Activated CD8-positive, alpha-beta memory T cell treated with anti-CD3 and anti-CD28 coated beads, Interleukin-2, amount 10 ng/mL, durations not matched to agents 7 days and 5 days (primary cell): ENCODE measurements around the gene STEAP3. TPM values are rescaled to one million over a fixed set of nuclear protein-coding genes. Genes with fewer than 3 reads are reported as not detected.

ENCODE experiments used
- ATAC-seq: fragments of 150-1000 bp; cut with Tn5 transposase; one replicate; pipeline ENCODE4 v1.10.0; 2021; ENCODE audit warnings: moderate library complexity
- CTCF ChIA-PET: fragments of 350-600 bp; sonication (Branson Sonifier 250); formaldehyde crosslinking; loops from one replicate; lab custom pipeline; 2021; ENCODE audit warnings: antibody characterized with exemption; lab: Charles Lee
- DNase-seq: peaks from one replicate; pipeline ENCODE4 v3.0.0-alpha.2; 2020
- H3K27ac Mint-ChIP-seq: one replicate; pipeline ENCODE4 v1.8.0; 2021; ENCODE audit warnings: mild to moderate bottlenecking, mixed read lengths
- H3K27me3 Mint-ChIP-seq: one replicate; pipeline ENCODE4 v1.8.0; 2021; ENCODE audit warnings: mixed read lengths
- H3K36me3 Mint-ChIP-seq: one replicate; pipeline ENCODE4 v1.8.0; 2021; ENCODE audit warnings: mild to moderate bottlenecking, mixed read lengths
- H3K4me1 Mint-ChIP-seq: one replicate; pipeline ENCODE4 v1.8.0; 2021; ENCODE audit warnings: mixed read lengths
- H3K4me3 Mint-ChIP-seq: one replicate; pipeline ENCODE4 v1.8.0; 2021; ENCODE audit warnings: mild to moderate bottlenecking, moderate library complexity, mixed read lengths
- H3K9me3 Mint-ChIP-seq: one replicate; pipeline ENCODE4 v1.8.0; 2022; ENCODE audit warnings: low read depth, mixed read lengths
- total RNA-seq, 2 experiments: library from RNA; stranded (reverse); gene quantifications; one replicate each; pipeline ENCODE4 v1.2.3, GENCODE V29; 2021

The STEAP3 gene, protein sequence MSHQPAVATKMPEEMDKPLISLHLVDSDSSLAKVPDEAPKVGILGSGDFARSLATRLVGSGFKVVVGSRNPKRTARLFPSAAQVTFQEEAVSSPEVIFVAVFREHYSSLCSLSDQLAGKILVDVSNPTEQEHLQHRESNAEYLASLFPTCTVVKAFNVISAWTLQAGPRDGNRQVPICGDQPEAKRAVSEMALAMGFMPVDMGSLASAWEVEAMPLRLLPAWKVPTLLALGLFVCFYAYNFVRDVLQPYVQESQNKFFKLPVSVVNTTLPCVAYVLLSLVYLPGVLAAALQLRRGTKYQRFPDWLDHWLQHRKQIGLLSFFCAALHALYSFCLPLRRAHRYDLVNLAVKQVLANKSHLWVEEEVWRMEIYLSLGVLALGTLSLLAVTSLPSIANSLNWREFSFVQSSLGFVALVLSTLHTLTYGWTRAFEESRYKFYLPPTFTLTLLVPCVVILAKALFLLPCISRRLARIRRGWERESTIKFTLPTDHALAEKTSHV
- under 1 TPM; 0.15 to 0.68 TPM for total RNA-seq

DNA sequence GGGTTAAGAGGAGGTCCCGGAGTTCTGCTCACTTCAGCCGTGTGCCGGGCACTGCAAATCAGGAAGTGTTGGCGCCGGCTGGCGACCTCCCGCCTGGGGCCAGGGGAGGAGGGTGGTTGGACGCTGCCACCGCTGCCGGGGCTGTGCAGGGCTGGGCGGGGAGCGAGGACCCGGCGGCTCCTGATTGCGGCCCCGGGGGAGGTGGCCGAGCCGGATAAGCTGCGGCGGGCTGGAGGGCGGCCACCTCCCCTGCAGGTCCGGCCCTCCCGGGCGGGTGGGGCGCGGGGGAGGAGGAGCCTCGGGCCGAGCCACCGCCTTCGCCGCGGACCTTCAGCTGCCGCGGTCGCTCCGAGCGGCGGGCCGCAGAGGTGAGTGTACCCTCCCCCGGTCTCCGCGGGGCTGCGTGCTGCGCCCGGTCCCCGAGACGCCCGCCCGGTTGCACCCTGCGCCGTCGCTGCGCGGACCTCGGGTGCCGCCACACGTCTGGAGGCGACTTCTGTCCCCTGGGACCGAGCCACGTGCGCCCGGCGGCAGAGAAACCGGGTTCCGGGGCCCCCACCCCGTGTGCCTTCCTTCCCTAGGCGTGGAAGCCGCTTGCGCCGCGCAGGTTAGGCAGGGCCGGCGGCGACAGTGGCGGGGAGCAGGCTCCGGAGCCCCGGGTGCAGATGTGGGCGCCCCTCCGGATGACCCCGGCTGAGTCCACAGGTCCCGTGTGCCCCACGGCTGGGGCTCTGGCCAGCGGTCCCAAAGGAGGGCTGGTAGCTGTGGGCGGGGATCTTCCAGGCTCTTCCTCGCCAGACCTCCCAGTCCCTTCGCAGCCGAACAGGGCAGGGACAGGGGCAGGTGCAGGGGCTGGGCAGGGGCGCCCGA, at the start of gene STEAP3:
Gene STEAP3, plus strand, starts transcription at position 314 of the 870 bp plus-strand sequence. CDS start 7,179 bp downstream, outside the sequence.
- H3K4me3 Mint-ChIP-seq, result no peak within 1 kb of the TSS
- CTCF ChIA-PET, result no interaction called here
- ATAC-seq (peak; percentile 66), DNase-seq (no peak)
- peaks cover 39% of the 10 kb centered on the region for H3K27me3 Mint-ChIP-seq
- no peak within 1 kb of the TSS for H3K27ac Mint-ChIP-seq
- H3K4me1 Mint-ChIP-seq, result no peaks in the 10 kb centered on the region
- H3K36me3 Mint-ChIP-seq, result no peaks in the 10 kb centered on the region
- H3K9me3 Mint-ChIP-seq, result no peaks in the 10 kb centered on the region

DNA sequence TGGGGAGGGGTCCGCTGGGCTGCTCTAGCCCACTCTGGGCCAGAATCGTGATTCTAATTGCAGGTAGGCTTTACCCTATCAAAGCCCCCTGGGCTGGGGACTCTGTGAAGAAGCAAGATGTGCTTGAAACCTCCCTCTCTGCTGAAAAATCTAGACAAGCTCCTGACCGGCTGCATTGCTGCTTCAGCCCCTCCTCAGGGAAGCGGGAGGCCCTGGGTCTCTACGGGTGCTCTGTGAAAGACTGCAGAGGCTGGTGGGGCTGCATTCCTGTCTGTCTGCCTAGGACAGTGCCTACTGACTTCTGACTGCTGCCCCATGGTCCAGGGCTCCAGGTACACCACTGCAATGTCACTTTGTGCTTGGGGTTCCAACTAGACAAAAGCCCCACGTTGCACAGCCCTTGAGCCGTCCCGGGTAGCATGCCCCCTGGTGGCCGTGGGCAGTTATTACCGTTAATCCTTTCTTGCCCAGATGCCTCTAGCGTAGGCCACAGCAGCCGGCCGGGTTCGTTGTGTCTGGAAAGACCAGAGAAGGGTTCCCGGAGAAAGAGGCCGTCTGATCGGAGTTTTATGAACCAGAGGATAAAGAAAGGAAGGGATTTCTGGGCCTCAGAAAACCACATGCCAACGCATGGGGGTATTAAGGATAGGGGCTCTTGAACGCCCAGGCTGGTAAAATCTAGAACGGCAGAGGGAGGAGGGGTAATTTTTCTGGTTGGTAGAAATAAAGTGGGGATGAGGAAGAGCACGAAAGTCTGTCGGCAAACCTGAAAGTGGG, 49.2 kb upstream of the STEAP3 start:
- CTCF ChIA-PET, result interaction anchor here (1.2 to 2.3 kb wide), 2 partner anchors 293 kb away, joined by 3 to 10 read pairs; no protein-coding TSS in a partner anchor
- H3K4me3 Mint-ChIP-seq, result no peak overlapping the region
- no peaks in the 10 kb centered on the region for H3K27me3 Mint-ChIP-seq
- H3K9me3 Mint-ChIP-seq, result no peaks in the 10 kb centered on the region
- no peak overlapping the region for H3K27ac Mint-ChIP-seq
- no peaks in the 10 kb centered on the region for H3K4me1 Mint-ChIP-seq
- DNase-seq (peak; percentile 52), ATAC-seq (no peak)
- no peaks in the 10 kb centered on the region for H3K36me3 Mint-ChIP-seq

DNA sequence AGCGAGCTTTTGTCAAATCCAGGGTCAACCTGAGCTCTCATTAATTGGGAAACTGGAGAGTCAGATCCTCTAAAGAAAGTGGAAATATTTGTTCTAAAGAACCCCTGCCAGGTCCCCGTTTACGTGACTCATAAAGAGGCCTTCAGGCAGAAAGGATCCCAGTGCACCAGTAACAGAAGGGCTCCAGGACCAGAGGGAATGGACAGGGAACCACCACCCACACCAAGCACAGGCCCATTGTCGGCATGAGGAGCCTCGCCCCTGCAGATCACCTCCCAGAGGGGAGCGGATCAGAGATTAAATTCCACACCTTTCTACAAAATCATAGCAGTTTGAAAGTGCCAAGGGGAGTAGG, 48.7 kb upstream of the STEAP3 start:
- H3K4me1 Mint-ChIP-seq, result no peaks in the 10 kb centered on the region
- H3K9me3 Mint-ChIP-seq, result no peaks in the 10 kb centered on the region
- ATAC-seq (no peak), DNase-seq (no peak)
- H3K27ac Mint-ChIP-seq, result no peak overlapping the region
- H3K4me3 Mint-ChIP-seq, result no peak overlapping the region
- no peaks in the 10 kb centered on the region for H3K27me3 Mint-ChIP-seq
- no peaks in the 10 kb centered on the region for H3K36me3 Mint-ChIP-seq
- CTCF ChIA-PET, result interaction anchor here (1.2 kb wide), 1 partner anchor 294 kb away, joined by 3 read pairs; no protein-coding TSS in a partner anchor

DNA sequence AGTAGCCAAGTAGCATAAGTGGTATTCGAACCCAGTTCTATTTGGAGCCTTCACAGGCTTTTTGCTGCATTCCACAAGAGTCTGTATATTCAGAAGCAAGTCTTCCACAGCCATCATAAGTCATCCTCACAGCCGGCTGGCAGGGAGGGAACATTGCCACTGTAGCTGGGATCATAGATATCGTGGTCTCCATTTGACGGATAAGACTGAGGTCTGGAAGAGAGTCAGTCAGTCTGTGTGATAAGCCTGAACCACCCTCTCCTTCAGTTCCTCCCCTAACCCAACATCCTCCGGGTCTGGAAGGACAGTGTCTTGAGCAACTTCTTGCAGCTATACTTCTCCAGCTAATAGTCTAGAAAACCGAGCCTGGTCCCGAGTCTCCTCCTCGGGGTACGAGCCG, 48.1 kb upstream of the STEAP3 start:
- no peaks in the 10 kb centered on the region for H3K36me3 Mint-ChIP-seq
- CTCF ChIA-PET, result interaction anchor here (1.2 kb wide), 2 partner anchors 293 to 294 kb away, joined by 3 to 6 read pairs; no protein-coding TSS in a partner anchor
- no peak overlapping the region for H3K4me3 Mint-ChIP-seq
- ATAC-seq, result no peak
- H3K27ac Mint-ChIP-seq, result no peak overlapping the region
- H3K4me1 Mint-ChIP-seq, result no peaks in the 10 kb centered on the region
- H3K27me3 Mint-ChIP-seq, result no peaks in the 10 kb centered on the region
- no peak for DNase-seq
- H3K9me3 Mint-ChIP-seq, result no peaks in the 10 kb centered on the region

DNA sequence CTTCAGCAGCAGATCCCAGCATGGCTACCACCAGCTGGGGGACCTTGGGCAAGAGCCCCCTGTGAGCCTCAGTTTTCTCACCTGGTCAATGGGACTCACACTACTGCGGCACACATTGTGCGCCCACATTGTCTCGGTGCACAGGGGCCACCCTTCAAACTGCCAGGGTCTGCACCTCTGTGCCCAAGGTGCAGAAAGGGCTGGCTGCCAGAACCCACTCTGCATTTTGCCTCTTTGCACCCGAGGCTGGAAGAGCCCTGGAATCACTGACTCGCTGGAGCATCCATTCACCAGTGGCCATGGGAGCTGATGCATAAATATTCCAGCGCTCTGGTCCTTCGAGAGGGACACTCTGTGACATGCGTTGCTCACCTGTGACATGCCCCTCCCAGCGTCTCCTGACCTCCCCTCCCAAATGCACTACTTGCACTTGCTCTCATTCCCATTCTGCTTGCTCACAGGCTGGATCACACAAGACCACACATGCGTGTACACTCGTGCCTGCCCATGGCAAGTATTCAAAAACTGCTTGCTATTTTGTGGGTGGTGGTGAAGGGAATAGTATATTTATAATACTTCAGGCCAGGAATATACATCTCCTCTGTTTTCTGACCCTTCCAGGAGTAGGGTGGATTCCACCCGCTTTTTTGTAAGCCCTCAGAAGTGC, 46.3 kb upstream of the STEAP3 start:
- Mint-ChIP-seq H3K36me3 (no peaks in the 10 kb centered on the region), H3K9me3 (no peaks in the 10 kb centered on the region), H3K4me3 (no peak overlapping the region), H3K27ac (no peak overlapping the region), H3K4me1 (no peaks in the 10 kb centered on the region), H3K27me3 (no peaks in the 10 kb centered on the region)
- ATAC-seq (no peak), DNase-seq (no peak)
- CTCF ChIA-PET, result no interaction called here

DNA sequence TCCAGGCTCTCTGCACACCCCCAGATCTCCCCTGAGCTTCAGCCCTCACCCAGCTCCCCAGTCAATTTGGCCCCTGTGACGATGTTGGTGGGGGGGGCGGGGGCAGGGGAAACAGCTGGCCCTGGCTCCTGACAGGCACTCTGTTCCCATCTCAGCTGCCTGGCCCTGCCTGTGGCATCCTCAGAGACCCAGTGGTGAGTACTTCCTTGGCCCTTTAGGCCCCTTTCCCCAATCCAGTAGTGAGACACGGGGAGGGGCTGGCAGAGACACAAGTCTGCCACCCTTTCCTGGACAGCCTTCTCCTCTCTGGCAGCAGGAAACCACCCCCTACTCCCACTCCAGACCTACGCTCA, 45.8 kb upstream of the STEAP3 start:
- CTCF ChIA-PET, result no interaction called here
- no peak overlapping the region for H3K27ac Mint-ChIP-seq
- no peaks in the 10 kb centered on the region for H3K36me3 Mint-ChIP-seq
- no peaks in the 10 kb centered on the region for H3K9me3 Mint-ChIP-seq
- DNase-seq (no peak), ATAC-seq (no peak)
- no peaks in the 10 kb centered on the region for H3K27me3 Mint-ChIP-seq
- no peaks in the 10 kb centered on the region for H3K4me1 Mint-ChIP-seq
- no peak overlapping the region for H3K4me3 Mint-ChIP-seq

DNA sequence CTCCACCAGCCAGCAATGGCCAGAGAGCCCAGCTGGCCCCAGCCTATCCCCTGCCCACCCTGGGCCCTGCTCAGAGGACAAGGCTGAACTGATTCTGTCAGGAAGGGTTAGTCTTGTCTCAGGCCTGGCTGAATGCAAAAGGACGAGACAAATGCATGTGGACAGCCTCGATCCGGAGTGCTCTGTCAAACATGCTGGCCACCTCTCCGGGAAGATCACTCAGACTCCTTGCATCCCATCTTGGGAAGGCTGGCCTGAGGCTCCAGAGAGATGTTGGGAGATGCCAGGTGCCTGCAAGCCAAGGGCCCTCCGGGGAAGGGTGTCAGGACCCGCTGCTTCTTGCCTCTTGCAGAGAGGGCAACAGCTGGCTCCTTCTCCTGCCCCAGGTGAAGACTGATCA, 44.9 kb upstream of the STEAP3 start:
- Mint-ChIP-seq H3K4me1 (no peaks in the 10 kb centered on the region), H3K27ac (no peak overlapping the region), H3K4me3 (no peak overlapping the region), H3K9me3 (no peaks in the 10 kb centered on the region), H3K36me3 (no peaks in the 10 kb centered on the region), H3K27me3 (no peaks in the 10 kb centered on the region)
- DNase-seq (no peak), ATAC-seq (no peak)
- CTCF ChIA-PET, result no interaction called here

DNA sequence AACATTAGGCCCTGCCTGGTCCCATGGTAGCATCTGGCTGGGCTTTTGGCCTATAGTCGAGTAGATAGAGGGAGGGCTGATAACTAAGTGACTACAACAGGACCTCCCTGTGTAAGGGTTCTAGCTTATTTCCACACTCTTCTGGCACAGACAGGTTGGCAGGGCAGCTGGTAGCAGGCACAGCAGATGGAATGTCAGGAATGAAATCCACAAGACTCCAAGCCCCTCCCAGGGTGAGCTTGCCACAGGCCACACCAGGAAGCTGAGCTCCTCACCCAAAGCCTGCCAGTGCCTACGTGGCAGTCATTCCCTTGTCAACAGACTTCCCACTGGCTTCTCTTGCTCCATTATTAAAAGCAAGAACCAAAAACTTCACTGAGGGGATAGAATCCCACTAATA, 44.4 kb upstream of the STEAP3 start:
- H3K36me3 Mint-ChIP-seq, result no peaks in the 10 kb centered on the region
- no peaks in the 10 kb centered on the region for H3K9me3 Mint-ChIP-seq
- H3K27ac Mint-ChIP-seq, result no peak overlapping the region
- CTCF ChIA-PET, result no interaction called here
- H3K27me3 Mint-ChIP-seq, result no peaks in the 10 kb centered on the region
- no peak for ATAC-seq
- no peak for DNase-seq
- H3K4me3 Mint-ChIP-seq, result no peak overlapping the region
- no peaks in the 10 kb centered on the region for H3K4me1 Mint-ChIP-seq

DNA sequence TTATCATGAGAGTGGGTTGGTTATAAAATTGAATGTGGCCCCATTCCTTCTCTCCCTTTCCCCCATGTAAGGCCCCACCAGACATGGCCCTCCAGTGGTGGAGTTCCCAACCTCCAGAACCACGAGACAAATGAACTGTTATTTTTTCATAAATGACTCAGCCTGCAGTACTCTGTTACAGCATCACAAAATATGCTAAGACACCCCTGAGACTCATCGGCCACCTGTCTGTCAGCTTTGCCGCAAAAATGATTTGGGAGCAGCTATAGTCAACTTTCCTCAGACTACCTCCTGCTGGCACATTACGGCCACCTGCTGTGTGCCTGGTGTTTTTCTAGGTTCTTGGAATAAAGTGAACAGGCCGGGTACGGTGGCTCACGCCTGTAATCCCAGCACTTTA, 43.6 kb upstream of the STEAP3 start:
- Mint-ChIP-seq H3K27ac (no peak overlapping the region), H3K9me3 (no peaks in the 10 kb centered on the region), H3K27me3 (no peaks in the 10 kb centered on the region), H3K4me1 (no peaks in the 10 kb centered on the region), H3K4me3 (no peak overlapping the region), H3K36me3 (no peaks in the 10 kb centered on the region)
- ATAC-seq (no peak), DNase-seq (no peak)
- CTCF ChIA-PET, result no interaction called here

DNA sequence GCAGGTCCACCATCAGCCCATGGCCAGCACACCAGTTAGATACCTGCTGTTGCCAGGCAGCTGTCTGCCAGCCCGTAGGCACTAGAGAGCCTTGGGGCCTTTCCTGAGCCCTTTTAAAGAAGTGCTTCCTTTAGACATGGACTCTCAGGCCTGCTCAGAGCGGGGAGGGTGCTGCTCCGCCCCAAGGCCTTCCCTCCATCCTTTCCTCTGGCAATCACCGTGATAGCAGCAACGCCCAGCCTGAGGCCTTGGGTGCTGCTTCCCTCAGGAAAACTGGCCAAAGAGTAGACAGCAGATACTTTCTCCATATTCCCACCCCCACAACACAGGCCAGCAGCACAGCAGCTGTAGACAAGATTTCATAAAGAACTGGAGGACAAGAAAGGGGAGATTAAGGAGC, 42.7 kb upstream of the STEAP3 start:
- H3K36me3 Mint-ChIP-seq, result no peaks in the 10 kb centered on the region
- no peak overlapping the region for H3K4me3 Mint-ChIP-seq
- DNase-seq (no peak), ATAC-seq (no peak)
- no peaks in the 10 kb centered on the region for H3K4me1 Mint-ChIP-seq
- H3K9me3 Mint-ChIP-seq, result no peaks in the 10 kb centered on the region
- no peak overlapping the region for H3K27ac Mint-ChIP-seq
- CTCF ChIA-PET, result no interaction called here
- no peaks in the 10 kb centered on the region for H3K27me3 Mint-ChIP-seq

DNA sequence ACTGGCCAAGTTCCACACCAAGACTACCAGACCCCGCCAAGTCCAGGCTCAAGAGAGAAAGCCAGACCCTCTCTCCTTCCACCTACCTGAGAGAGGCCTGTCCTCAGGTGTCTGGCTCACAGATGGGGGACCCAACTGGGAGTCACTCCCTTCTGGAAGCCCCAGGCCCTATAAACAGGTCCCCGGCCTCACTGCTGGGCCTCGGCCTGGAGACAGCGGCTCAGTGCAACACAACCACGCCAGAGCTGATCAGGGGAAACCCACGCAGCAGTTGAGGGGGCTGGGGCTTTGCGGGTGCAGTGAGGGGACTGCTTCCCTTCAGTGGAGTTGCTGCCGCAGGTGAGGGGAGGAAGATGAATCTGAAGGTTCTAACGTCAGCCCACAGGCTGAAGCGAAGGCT, 42.2 kb upstream of the STEAP3 start:
- H3K4me3 Mint-ChIP-seq, result no peak overlapping the region
- H3K27ac Mint-ChIP-seq, result no peak overlapping the region
- no peaks in the 10 kb centered on the region for H3K4me1 Mint-ChIP-seq
- DNase-seq, result no peak
- no peaks in the 10 kb centered on the region for H3K27me3 Mint-ChIP-seq
- H3K9me3 Mint-ChIP-seq, result no peaks in the 10 kb centered on the region
- no peak for ATAC-seq
- H3K36me3 Mint-ChIP-seq, result no peaks in the 10 kb centered on the region
- CTCF ChIA-PET, result no interaction called here

DNA sequence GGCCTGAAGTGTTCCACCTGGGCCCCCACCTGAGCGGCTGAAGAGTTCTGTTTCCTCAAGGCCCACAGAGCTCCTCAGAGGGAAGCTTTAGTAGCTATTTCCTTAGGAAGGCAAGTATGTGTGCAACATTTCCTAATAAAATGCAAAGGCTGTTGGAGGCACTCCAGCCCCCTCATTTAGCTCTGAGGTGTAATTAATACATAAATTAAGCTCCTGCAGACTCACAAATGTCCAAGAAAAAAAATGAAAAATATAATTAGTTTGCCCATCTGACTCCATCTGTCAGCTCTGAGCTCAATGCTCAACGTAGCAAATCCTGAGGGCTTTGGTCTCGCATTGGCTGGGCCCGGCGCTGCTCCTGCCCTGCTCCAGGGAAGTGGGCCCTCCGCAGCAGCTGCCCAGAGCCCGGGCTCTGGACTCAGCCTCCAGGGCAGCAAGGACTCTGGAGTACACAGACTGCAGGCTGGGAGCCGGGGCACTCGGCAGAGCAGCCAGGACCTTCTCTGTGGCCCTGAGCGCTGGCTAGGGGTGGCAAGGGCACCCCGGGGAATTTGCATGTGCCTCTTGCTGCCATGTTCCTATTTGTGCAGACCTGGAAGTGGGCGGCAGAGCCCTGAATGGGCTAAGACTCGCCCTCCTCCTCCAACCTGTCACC, 41.7 kb upstream of the STEAP3 start:
- Mint-ChIP-seq H3K4me3 (no peak overlapping the region), H3K27me3 (no peaks in the 10 kb centered on the region), H3K9me3 (no peaks in the 10 kb centered on the region), H3K27ac (no peak overlapping the region), H3K4me1 (no peaks in the 10 kb centered on the region), H3K36me3 (no peaks in the 10 kb centered on the region)
- CTCF ChIA-PET, result no interaction called here
- no peak for ATAC-seq
- DNase-seq, result no peak
